ENCODE measurements around the gene TRDN. TPM values are rescaled to one million over a fixed set of nuclear protein-coding genes. Genes with fewer than 3 reads are reported as not detected.

The TRDN gene
- total and polyA plus RNA-seq, 9 donors: under 0.01 to 7.8 (median 1.3) TPM; not detected in 1

- WGBS, 3 donors: 50 to 71% (median 56%) methylated on average over 6 of the region's 6 CpGs
- Histone ChIP-seq H3K4me1 (ENCODE audit: insufficient read depth) (no peaks in the 10 kb centered on the region), H3K9me3 (no peaks in the 10 kb centered on the region), H3K27me3 (no peaks in the 10 kb centered on the region), H3K27ac (no peak overlapping the region), H3K4me3 (no peak overlapping the region), H3K36me3 (no peaks in the 10 kb centered on the region)
- DNase-seq: no peak
- TF ChIP-seq POLR2A (IDR thresholded peaks at IDR 0.05) (no peak), CTCF (IDR thresholded peaks at IDR 0.05) (no peak), EP300 (IDR thresholded peaks at IDR 0.05) (no peak)
- intact Hi-C loops (cut with DNase I): no loop called here
Observed at GRCh38 chr6:123604067-123604466, 32.7 kb downstream of the TRDN start.

GRCh38 chr6:123598011-123598410 lies 38.7 kb downstream of the TRDN start:
- no peak for DNase-seq
- TF ChIP-seq CTCF (IDR thresholded peaks at IDR 0.05) (no peak), EP300 (IDR thresholded peaks at IDR 0.05) (no peak), POLR2A (IDR thresholded peaks at IDR 0.05) (no peak)

GRCh38 chr6:123594776-123595175 lies 42.0 kb downstream of the TRDN start:
- no peaks in the 10 kb centered on the region for H3K36me3 ChIP-seq
- no peaks in the 10 kb centered on the region for H3K27me3 ChIP-seq
- no peak overlapping the region for H3K4me3 ChIP-seq
- WGBS, 3 donors: 32 to 54% (median 33%) methylated on average over 2 of the region's 2 CpGs
- TF ChIP-seq POLR2A (IDR thresholded peaks at IDR 0.05): no peak
- no peak for TF ChIP-seq EP300 (IDR thresholded peaks at IDR 0.05)
- no peak for TF ChIP-seq CTCF (IDR thresholded peaks at IDR 0.05)
- DNase-seq: no peak
- H3K4me1 ChIP-seq (ENCODE audit: insufficient read depth): no peaks in the 10 kb centered on the region
- intact Hi-C loops (cut with DNase I): no loop called here
- H3K27ac ChIP-seq: no peak overlapping the region
- no peaks in the 10 kb centered on the region for H3K9me3 ChIP-seq

More at GRCh38 chr6:123598011-123598410, 38.7 kb downstream of the TRDN start:
- Histone ChIP-seq H3K27me3 (no peaks in the 10 kb centered on the region), H3K4me1 (ENCODE audit: insufficient read depth) (no peaks in the 10 kb centered on the region), H3K36me3 (no peaks in the 10 kb centered on the region), H3K27ac (no peak overlapping the region), H3K9me3 (no peaks in the 10 kb centered on the region), H3K4me3 (no peak overlapping the region)
- intact Hi-C loops (cut with DNase I): no loop called here
- 90 to 95% (median 91%) methylated on average over 3 of the region's 3 CpGs for whole genome bisulfite sequencing, 3 donors

GRCh38 chr6:123592426-123592825 lies 44.3 kb downstream of the TRDN start:
- no peak overlapping the region for H3K4me3 ChIP-seq
- no peaks in the 10 kb centered on the region for H3K9me3 ChIP-seq
- H3K4me1 ChIP-seq (ENCODE audit: insufficient read depth): no peaks in the 10 kb centered on the region
- intact Hi-C loops (cut with DNase I): no loop called here
- no peak overlapping the region for H3K27ac ChIP-seq
- no peaks in the 10 kb centered on the region for H3K27me3 ChIP-seq
- no peak for DNase-seq
- 79 to 84% (median 82%) methylated on average over 2 of the region's 2 CpGs for WGBS, 3 donors
- H3K36me3 ChIP-seq: no peaks in the 10 kb centered on the region
- TF ChIP-seq EP300 (IDR thresholded peaks at IDR 0.05) (no peak), POLR2A (IDR thresholded peaks at IDR 0.05) (no peak), CTCF (IDR thresholded peaks at IDR 0.05) (no peak)

All from ovary (tissue), 9 donors.